A673 (cell line): Measurements from ENCODE around the gene CFAP68. TPM values are rescaled to one million over a fixed set of nuclear protein-coding genes. Genes with fewer than 3 reads are reported as not detected.
A peak's percentile ranks its signal among the peaks of the same experiment; 100 is the strongest.

Experiments
- BruUV-seq: library from RNA; stranded (reverse); fragments of 400-500 nt; replicated peaks from 2 replicates; lab custom pipeline; 2021; lab: Mats Ljungman, UMichigan
- CTCF ChIA-PET: fragments of 300-600 bp; sonication (Branson Sonifier 250); formaldehyde crosslinking; loops from one replicate; lab custom pipeline; 2022; ENCODE audit warnings: antibody characterized with exemption; lab: Charles Lee
- POLR2A ChIA-PET: fragments of 300-600 bp; sonication (Branson Sonifier 250); formaldehyde crosslinking; loops from one replicate; lab custom pipeline; 2022; ENCODE audit warnings: antibody characterized with exemption; ENCODE audit not compliant: low non-redundant PET; lab: Charles Lee
- DNase-seq: peaks from one replicate; pipeline ENCODE4 v3.0.0-alpha.2; 2015; ENCODE audit warnings: low spot score
- H3K27ac ChIP-seq: fragments of 200-600 bp; sonication (generic); 2 replicates; pipeline ENCODE4 v1.5.1; 2016; ENCODE audit warnings: mixed run types, low read depth, mild to moderate bottlenecking, mixed read lengths, antibody characterized with exemption, low read length; ENCODE audit not compliant: poor library complexity, severe bottlenecking
- H3K27me3 ChIP-seq: fragments of 200-600 bp; sonication (generic); replicated peaks from 2 replicates; pipeline ENCODE4 v1.6.1; 2017; ENCODE audit warnings: mixed run types, low read depth, mild to moderate bottlenecking, mixed read lengths, antibody characterized with exemption, low read length; ENCODE audit not compliant: insufficient read depth, poor library complexity
- H3K36me3 ChIP-seq: fragments of 200-600 bp; sonication (generic); 2 replicates; pipeline ENCODE4 v1.6.1; 2016; ENCODE audit warnings: mixed run types, mild to moderate bottlenecking, mixed read lengths, antibody characterized with exemption, low read length; ENCODE audit not compliant: insufficient read depth, poor library complexity, severe bottlenecking
- H3K4me1 ChIP-seq: fragments of 200-600 bp; sonication (generic); 2 replicates; pipeline ENCODE4 v1.6.1; 2017; ENCODE audit warnings: mixed run types, mild to moderate bottlenecking, mixed read lengths, antibody characterized with exemption, low read length; ENCODE audit not compliant: insufficient read depth, poor library complexity, severe bottlenecking
- H3K4me3 ChIP-seq: fragments of 200-600 bp; sonication (generic); 2 replicates; pipeline ENCODE4 v1.5.1; 2016; ENCODE audit warnings: low read depth, mixed run types, mild to moderate bottlenecking, mixed read lengths, low read length; ENCODE audit not compliant: poor library complexity, severe bottlenecking
- H3K9me3 ChIP-seq: fragments of 200-600 bp; sonication (generic); 2 replicates; pipeline ENCODE4 v1.6.1; 2016; ENCODE audit warnings: mixed run types, low read depth, mild to moderate bottlenecking, mixed read lengths, antibody characterized with exemption, low read length; ENCODE audit not compliant: poor library complexity, severe bottlenecking
- EZH2 ChIP-seq: fragments of 200-600 bp; sonication (generic); IDR thresholded peaks from 2 replicates; pipeline ENCODE4 v1.6.1; 2017; ENCODE audit warnings: borderline replicate concordance, low read depth, mild to moderate bottlenecking, mixed read lengths, antibody characterized with exemption, low read length; ENCODE audit not compliant: poor library complexity, severe bottlenecking
- intact Hi-C: fragments of 100-400 bp; cut with micrococcal nuclease; formaldehyde crosslinking; loops from one replicate; pipeline ENCODE4 v1.10.0; 2022; ENCODE audit not compliant: unreplicated experiment
- total RNA-seq: library from RNA; stranded (reverse); gene quantifications from 2 replicates; pipeline ENCODE4 v1.2.3, GENCODE V29; 2021
- TF ChIP-seq, protein P1 (sequence below): fragments of 300-800, 200-600 bp; sonication (generic); conservative IDR thresholded peaks from 2 replicates; pipeline ENCODE4 v1.5.1; 2017; ENCODE audit warnings: low read depth, mild to moderate bottlenecking, antibody characterized with exemption, low read length, moderate library complexity, mixed read lengths

The CFAP68 gene
- total RNA-seq, 1 experiment from 2014 or later: 16.9 TPM

GRCh38 chr11:111923951-111924350, 44.6 kb downstream of the CFAP68 start:
- Histone ChIP-seq H3K36me3 (no peaks in the 10 kb centered on the region), H3K9me3 (no peaks in the 10 kb centered on the region), H3K4me1 (peaks cover 43% of the 10 kb centered on the region), H3K27me3 (no peaks in the 10 kb centered on the region), H3K4me3 (no peak overlapping the region), H3K27ac (peak overlapping the region; percentile 87)
- POLR2A ChIA-PET: no interaction called here
- no TSS peak for BruUV-seq
- TF ChIP-seq, protein P1, sequence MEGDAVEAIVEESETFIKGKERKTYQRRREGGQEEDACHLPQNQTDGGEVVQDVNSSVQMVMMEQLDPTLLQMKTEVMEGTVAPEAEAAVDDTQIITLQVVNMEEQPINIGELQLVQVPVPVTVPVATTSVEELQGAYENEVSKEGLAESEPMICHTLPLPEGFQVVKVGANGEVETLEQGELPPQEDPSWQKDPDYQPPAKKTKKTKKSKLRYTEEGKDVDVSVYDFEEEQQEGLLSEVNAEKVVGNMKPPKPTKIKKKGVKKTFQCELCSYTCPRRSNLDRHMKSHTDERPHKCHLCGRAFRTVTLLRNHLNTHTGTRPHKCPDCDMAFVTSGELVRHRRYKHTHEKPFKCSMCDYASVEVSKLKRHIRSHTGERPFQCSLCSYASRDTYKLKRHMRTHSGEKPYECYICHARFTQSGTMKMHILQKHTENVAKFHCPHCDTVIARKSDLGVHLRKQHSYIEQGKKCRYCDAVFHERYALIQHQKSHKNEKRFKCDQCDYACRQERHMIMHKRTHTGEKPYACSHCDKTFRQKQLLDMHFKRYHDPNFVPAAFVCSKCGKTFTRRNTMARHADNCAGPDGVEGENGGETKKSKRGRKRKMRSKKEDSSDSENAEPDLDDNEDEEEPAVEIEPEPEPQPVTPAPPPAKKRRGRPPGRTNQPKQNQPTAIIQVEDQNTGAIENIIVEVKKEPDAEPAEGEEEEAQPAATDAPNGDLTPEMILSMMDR: no peak
- no peak for TF ChIP-seq EZH2
- DNase-seq: no peak
- CTCF ChIA-PET: no interaction called here
- intact Hi-C loops: no loop called here

DNA sequence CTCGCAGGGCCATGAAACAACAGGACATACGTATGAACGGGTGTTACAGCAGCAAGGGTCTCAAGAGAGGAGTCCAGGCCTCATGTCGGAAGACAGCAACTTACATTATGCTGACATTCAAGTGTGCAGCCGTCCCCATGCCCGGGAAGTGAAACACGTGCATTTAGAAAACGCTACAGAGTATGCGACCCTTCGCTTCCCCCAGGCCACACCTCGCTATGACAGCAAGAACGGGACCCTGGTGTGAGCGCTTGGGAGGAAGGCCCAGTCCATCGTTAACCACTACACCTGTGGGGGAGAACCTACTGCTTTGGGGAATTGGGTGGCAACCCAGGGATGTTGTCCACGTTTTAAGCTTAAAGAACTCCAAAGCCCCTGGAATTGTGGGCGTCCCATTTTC, 46.6 kb downstream of the CFAP68 start:
- peak overlapping the region; percentile 67 for H3K27ac ChIP-seq
- H3K27me3 ChIP-seq: no peaks in the 10 kb centered on the region
- no peak overlapping the region for H3K4me3 ChIP-seq
- ChIA-PET POLR2A (no interaction called here), CTCF (no interaction called here)
- DNase-seq: no peak
- no peaks in the 10 kb centered on the region for H3K9me3 ChIP-seq
- TF ChIP-seq, protein P1: no peak
- no peak for TF ChIP-seq EZH2
- intact Hi-C loops: no loop called here
- H3K4me1 ChIP-seq: peaks cover 42% of the 10 kb centered on the region
- no TSS peak for BruUV-seq
- no peaks in the 10 kb centered on the region for H3K36me3 ChIP-seq

DNA sequence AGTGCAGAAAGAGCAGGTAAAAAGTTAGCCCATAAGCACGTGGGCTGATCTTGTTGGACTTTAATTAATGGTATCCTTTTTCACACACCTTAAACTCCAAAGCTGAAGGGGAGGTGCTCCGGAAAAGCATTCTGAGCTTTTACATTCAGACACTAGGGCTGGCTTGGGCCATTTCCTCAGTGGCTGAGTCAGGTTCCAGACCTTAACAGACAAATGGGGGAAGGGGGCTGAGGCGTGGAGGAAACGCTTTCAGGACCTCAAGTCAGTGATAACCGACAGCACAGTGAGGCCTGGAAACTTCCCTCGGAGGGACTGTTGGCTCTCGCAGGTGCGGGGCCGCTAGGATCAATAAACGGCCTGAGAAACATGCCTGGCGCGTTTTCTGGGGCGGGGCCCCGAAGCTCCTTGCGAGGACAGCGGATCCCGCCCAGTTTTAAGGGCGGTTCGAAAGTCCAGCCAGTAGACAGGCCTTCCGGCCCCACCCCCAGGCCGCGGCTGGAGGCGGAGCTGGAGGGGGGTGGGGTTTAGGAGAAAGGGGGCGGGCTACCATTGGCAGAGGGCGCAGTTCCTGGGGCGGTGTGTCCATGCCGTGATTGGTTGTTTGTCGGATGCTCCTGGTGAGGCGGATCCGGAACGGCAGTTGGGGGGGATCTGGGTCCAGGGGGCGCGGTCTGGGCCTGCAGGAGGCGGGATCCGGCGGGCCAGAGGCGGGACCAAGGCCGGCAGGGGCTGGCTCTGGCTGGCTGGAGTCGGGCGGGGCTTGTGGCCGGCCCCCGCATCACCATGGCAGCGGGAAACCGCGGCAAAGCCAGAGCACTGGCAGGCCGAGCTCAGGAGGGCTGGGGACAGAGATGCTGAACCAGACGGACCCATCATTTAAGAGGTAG, 47.4 kb downstream of the CFAP68 start:
- H3K27me3 ChIP-seq: no peaks in the 10 kb centered on the region
- DNase-seq: peak; percentile 98
- H3K4me3 ChIP-seq: peak overlapping the region; percentile 41
- no TSS peak for BruUV-seq
- peaks cover 34% of the 10 kb centered on the region for H3K4me1 ChIP-seq
- TF ChIP-seq, protein P1: no peak
- TF ChIP-seq EZH2: no peak
- no peaks in the 10 kb centered on the region for H3K9me3 ChIP-seq
- peak overlapping the region; percentile 67 for H3K27ac ChIP-seq
- ChIA-PET CTCF (interaction anchor here (0.6 to 0.8 kb wide), 5 partner anchors 51 to 193 kb away, joined by 3 to 7 read pairs (median 3); no protein-coding TSS in a partner anchor), POLR2A (interaction anchor here (0.6 kb wide), 1 partner anchor 448 kb away, joined by 4 read pairs; no protein-coding TSS in a partner anchor)
- no peaks in the 10 kb centered on the region for H3K36me3 ChIP-seq
- intact Hi-C loops: no loop called here
